Measurements from ENCODE around the gene EFCC1.
A peak's percentile ranks its signal among the peaks of the same experiment; 100 is the strongest.

Gene EFCC1

GRCh38 chr3:128975276-128975675 lies 25.8 kb upstream of the EFCC1 start:
- Histone ChIP-seq H3K36me3 (ENCODE audit: control insufficient read depth, insufficient read depth, low read length) (no peaks in the 10 kb centered on the region), H3K27ac (ENCODE audit: insufficient read depth, low read depth, low read length, poor library complexity, severe bottlenecking) (no peak overlapping the region), H3K27me3 (ENCODE audit: control insufficient read depth, insufficient read depth, low read length, poor library complexity, severe bottlenecking) (no peaks in the 10 kb centered on the region), H3K9me3 (ENCODE audit: control insufficient read depth, low read length) (no peaks in the 10 kb centered on the region), H3K4me3 (ENCODE audit: insufficient read depth, low read depth, low read length) (no peak overlapping the region), H3K4me1 (ENCODE audit: control insufficient read depth, insufficient read depth, low read length) (no peaks in the 10 kb centered on the region)
- 91 to 94% methylated on average over 1 of the region's 1 CpG for WGBS, 2 experiments

- H3K36me3 ChIP-seq (ENCODE audit: control insufficient read depth, insufficient read depth, low read length) = no peaks in the 10 kb centered on the region
- H3K27ac ChIP-seq (ENCODE audit: insufficient read depth, low read depth, low read length, poor library complexity, severe bottlenecking) = peak overlapping the region; percentile 66
- no peak overlapping the region for H3K4me3 ChIP-seq (ENCODE audit: insufficient read depth, low read depth, low read length)
- no peaks in the 10 kb centered on the region for H3K27me3 ChIP-seq (ENCODE audit: control insufficient read depth, insufficient read depth, low read length, poor library complexity, severe bottlenecking)
- H3K9me3 ChIP-seq (ENCODE audit: control insufficient read depth, low read length) = no peaks in the 10 kb centered on the region
- 70% methylated on average over 9 of the region's 9 CpGs for WGBS, 2 experiments
- peaks cover 10% of the 10 kb centered on the region for H3K4me1 ChIP-seq (ENCODE audit: control insufficient read depth, insufficient read depth, low read length)
Measured at GRCh38 chr3:128983293-128984069, 17.6 kb upstream of the EFCC1 start.

DNA sequence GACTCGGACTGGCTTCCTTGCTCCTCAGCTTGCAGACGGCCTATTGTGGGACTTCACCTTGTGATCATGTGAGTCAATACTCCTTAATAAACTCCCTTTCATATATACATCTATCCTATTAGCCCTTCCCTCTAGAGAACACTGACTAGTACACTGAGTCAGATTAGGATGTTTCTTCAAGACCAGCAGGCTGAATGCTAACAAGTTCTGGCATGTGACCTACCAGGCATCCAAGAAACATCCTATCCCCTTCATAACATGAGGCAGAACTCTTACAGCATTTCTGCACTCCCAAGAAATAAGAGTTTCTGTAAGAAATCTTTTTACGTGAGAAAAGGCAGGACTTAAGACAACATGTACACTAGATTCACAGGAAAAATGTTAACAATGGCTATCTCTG lies 16.5 kb upstream of the EFCC1 start:
- no peak overlapping the region for H3K4me3 ChIP-seq (ENCODE audit: insufficient read depth, low read depth, low read length)
- H3K36me3 ChIP-seq (ENCODE audit: control insufficient read depth, insufficient read depth, low read length) = no peaks in the 10 kb centered on the region
- 91 to 97% methylated on average over 3 of the region's 3 CpGs for WGBS, 2 experiments
- H3K9me3 ChIP-seq (ENCODE audit: control insufficient read depth, low read length) = no peaks in the 10 kb centered on the region
- H3K27me3 ChIP-seq (ENCODE audit: control insufficient read depth, insufficient read depth, low read length, poor library complexity, severe bottlenecking) = no peaks in the 10 kb centered on the region
- H3K27ac ChIP-seq (ENCODE audit: insufficient read depth, low read depth, low read length, poor library complexity, severe bottlenecking) = no peak overlapping the region
- H3K4me1 ChIP-seq (ENCODE audit: control insufficient read depth, insufficient read depth, low read length) = peaks cover 10% of the 10 kb centered on the region

DNA sequence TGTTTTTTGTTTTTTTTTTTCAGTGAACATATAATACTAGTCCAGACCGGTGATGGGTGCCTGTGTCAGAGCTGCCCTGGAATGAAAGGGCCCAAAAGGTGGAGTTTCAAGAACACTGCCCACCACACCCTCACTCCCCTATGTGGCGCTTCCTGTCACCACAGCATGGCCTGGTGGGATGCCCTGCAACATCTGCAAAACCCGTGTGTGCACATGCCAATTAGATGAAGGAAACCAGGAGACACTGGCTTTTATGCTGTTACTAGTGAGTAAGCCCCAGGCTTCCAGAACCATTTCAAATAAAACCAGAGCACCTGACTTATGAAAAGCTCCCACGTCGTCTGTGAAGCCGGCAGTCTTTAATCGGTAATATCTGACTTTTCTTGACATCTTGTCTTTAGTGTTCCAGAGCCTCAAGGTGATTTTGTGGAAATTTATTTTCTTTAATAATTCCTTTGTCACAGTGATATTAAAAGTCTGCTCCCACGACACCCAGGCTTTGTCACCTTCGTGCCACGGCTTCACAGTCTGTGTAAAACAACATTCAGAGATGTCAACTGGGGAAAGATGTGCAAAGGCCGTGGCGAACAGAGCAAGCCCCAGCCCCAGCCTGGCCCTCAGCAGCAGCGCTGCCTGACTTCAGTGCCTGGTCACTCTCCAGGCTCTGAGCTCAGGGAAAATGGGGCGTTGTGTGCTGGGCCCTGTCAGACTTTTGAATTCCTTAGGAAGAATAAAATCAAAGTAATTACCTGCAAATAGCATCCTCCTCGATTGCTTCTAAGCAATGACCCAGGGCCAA lies 13.6 kb upstream of the EFCC1 start:
- Histone ChIP-seq H3K36me3 (ENCODE audit: control insufficient read depth, insufficient read depth, low read length) (no peaks in the 10 kb centered on the region), H3K27me3 (ENCODE audit: control insufficient read depth, insufficient read depth, low read length, poor library complexity, severe bottlenecking) (peaks cover under 1% of the 10 kb centered on the region), H3K4me3 (ENCODE audit: insufficient read depth, low read depth, low read length) (no peak overlapping the region), H3K4me1 (ENCODE audit: control insufficient read depth, insufficient read depth, low read length) (peaks cover 10% of the 10 kb centered on the region), H3K9me3 (ENCODE audit: control insufficient read depth, low read length) (no peaks in the 10 kb centered on the region), H3K27ac (ENCODE audit: insufficient read depth, low read depth, low read length, poor library complexity, severe bottlenecking) (no peak overlapping the region)
- 94% methylated on average over 14 to 15 of the region's 15 CpGs for WGBS, 2 experiments

DNA sequence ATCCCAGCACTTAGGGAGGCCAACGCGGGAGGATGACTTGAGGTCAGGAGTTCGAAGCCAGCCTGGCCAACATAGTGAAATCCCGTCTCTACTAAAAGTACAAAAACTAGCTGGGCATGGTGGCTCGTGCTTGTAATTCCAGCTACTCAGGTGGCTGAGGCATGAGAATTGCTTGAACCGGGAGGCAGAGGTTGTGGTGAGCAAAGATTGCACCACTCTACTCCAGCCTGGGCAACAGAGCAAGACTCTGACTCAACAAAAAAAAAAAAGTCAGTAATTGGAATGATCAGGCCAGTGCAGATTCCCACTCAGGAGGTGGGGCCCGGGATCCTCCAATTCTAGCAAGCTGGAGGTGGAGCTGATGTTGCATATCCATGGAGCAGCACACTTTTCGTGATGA lies 12.8 kb upstream of the EFCC1 start:
- Histone ChIP-seq H3K36me3 (ENCODE audit: control insufficient read depth, insufficient read depth, low read length) (no peaks in the 10 kb centered on the region), H3K4me3 (ENCODE audit: insufficient read depth, low read depth, low read length) (no peak overlapping the region), H3K27me3 (ENCODE audit: control insufficient read depth, insufficient read depth, low read length, poor library complexity, severe bottlenecking) (peaks cover 8% of the 10 kb centered on the region), H3K27ac (ENCODE audit: insufficient read depth, low read depth, low read length, poor library complexity, severe bottlenecking) (no peak overlapping the region), H3K9me3 (ENCODE audit: control insufficient read depth, low read length) (no peaks in the 10 kb centered on the region), H3K4me1 (ENCODE audit: control insufficient read depth, insufficient read depth, low read length) (peaks cover 14% of the 10 kb centered on the region)
- 96 to 97% methylated on average over 8 of the region's 8 CpGs for WGBS, 2 experiments

DNA sequence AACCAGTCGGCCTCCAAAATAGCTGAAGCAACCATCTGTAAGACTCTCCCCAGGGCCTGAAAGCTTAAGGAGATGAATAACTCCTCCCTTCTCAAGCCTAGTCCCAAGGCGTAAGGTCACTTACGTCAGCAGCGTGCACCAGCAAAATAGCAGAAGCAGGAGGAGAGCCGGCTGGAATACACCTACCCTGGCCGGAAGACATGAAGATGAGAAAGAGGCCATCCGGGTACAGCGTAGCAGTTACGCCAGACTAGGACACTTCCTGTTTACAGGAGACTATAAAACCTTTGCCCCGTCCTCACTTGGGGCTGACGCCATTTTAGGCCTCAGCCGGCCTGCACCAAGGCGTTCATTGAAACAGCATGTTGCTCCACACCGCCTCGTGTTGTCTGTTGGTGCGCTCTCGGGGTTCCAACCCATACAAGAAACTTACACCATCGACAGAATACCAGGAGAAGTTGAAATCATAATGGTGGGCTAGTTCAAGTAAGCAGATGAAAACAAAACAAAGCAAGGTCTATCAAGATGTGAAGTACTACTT lies 9.7 kb upstream of the EFCC1 start:
- 94 to 97% methylated on average over 18 of the region's 18 CpGs for WGBS, 2 experiments
- Histone ChIP-seq H3K27ac (ENCODE audit: insufficient read depth, low read depth, low read length, poor library complexity, severe bottlenecking) (no peak overlapping the region), H3K4me3 (ENCODE audit: insufficient read depth, low read depth, low read length) (no peak overlapping the region), H3K36me3 (ENCODE audit: control insufficient read depth, insufficient read depth, low read length) (no peaks in the 10 kb centered on the region), H3K27me3 (ENCODE audit: control insufficient read depth, insufficient read depth, low read length, poor library complexity, severe bottlenecking) (peaks cover 13% of the 10 kb centered on the region), H3K9me3 (ENCODE audit: control insufficient read depth, low read length) (no peaks in the 10 kb centered on the region), H3K4me1 (ENCODE audit: control insufficient read depth, insufficient read depth, low read length) (peaks cover 30% of the 10 kb centered on the region)

DNA sequence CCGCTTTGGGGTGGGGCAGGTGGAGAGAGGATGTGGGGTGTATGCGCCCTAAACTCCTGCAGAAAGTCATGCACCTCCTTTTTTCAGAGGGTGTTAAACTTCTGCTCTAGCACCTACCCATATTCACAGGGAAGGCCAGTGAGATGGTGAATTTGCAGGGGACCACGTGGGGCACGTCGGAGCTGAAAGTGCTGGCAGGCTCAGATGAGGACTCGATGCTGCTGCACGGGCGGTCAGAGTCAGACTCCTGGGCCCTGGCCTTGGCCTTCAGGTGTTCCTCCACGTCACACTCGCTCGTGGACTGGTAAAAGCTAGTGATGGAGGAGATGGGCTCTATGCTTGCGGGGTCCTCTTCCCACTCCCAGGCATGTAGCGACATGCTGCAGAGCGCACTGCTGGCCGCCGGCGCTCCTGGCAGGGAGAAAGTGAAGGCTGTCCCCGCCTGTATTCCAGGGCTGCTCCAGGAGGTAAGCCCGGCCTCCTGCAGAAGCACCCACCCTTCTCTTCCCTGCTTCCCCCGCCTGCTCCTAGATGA lies 8.1 kb upstream of the EFCC1 start:
- Histone ChIP-seq H3K36me3 (ENCODE audit: control insufficient read depth, insufficient read depth, low read length) (no peaks in the 10 kb centered on the region), H3K4me1 (ENCODE audit: control insufficient read depth, insufficient read depth, low read length) (peaks cover 34% of the 10 kb centered on the region), H3K27ac (ENCODE audit: insufficient read depth, low read depth, low read length, poor library complexity, severe bottlenecking) (no peak overlapping the region), H3K9me3 (ENCODE audit: control insufficient read depth, low read length) (no peaks in the 10 kb centered on the region), H3K27me3 (ENCODE audit: control insufficient read depth, insufficient read depth, low read length, poor library complexity, severe bottlenecking) (peaks cover 13% of the 10 kb centered on the region), H3K4me3 (ENCODE audit: insufficient read depth, low read depth, low read length) (peak overlapping the region; percentile 52)
- 52 to 64% methylated on average over 20 of the region's 20 CpGs for WGBS, 2 experiments

DNA sequence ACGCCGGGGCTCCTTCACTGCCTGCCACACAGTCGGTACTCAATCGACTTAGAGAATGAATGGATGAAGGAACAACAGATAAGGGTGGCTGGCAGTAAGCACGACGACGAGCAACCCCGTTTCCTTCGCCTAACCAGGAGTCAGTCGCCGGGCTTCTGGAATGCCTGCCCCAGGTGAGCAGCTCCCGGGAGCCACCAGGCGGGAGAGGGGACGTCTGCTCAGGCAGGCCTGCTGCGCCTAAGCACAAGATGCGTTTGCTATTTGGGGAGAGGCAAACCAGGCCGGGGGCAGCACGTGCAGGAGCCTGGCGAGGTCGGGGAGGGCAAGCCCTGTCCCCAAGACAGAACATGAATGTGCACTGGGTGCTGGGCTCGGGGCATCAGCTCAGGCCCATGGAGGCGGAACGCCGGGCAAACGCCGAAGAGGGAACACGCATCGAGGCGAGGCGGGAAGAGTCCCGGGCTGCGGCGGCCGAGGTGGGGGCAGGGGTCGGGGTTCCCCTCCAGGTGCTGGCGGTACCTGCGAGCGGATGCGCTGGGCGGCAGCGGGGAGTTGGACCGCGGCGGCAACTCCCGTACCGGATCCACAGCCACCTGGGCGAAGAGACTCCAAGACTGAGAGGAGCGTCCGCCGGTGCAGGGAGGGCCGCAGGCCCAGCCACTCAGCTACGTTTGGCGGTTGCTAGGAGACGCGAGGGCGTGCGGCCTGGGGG lies 7.5 kb upstream of the EFCC1 start, which contains the start of gene CFAP92:
TSS of gene CFAP92 (minus strand) at position 616 of the 712 bp plus-strand sequence. CDS start 772 bp downstream, outside the sequence.
- no peaks in the 10 kb centered on the region for H3K9me3 ChIP-seq (ENCODE audit: control insufficient read depth, low read length)
- 3% methylated on average over 57 of the region's 57 CpGs for WGBS, 2 experiments
- H3K27ac ChIP-seq (ENCODE audit: insufficient read depth, low read depth, low read length, poor library complexity, severe bottlenecking) = no peak within 1 kb of the TSS
- H3K27me3 ChIP-seq (ENCODE audit: control insufficient read depth, insufficient read depth, low read length, poor library complexity, severe bottlenecking) = peaks cover 13% of the 10 kb centered on the region
- peaks cover 41% of the 10 kb centered on the region for H3K4me1 ChIP-seq (ENCODE audit: control insufficient read depth, insufficient read depth, low read length)
- H3K4me3 ChIP-seq (ENCODE audit: insufficient read depth, low read depth, low read length) = peak within 1 kb of the TSS; percentile 52
- no peaks in the 10 kb centered on the region for H3K36me3 ChIP-seq (ENCODE audit: control insufficient read depth, insufficient read depth, low read length)

- Histone ChIP-seq H3K4me3 (ENCODE audit: insufficient read depth, low read depth, low read length) (peak overlapping the region; percentile 52), H3K27me3 (ENCODE audit: control insufficient read depth, insufficient read depth, low read length, poor library complexity, severe bottlenecking) (peaks cover 13% of the 10 kb centered on the region), H3K36me3 (ENCODE audit: control insufficient read depth, insufficient read depth, low read length) (no peaks in the 10 kb centered on the region), H3K4me1 (ENCODE audit: control insufficient read depth, insufficient read depth, low read length) (peaks cover 46% of the 10 kb centered on the region), H3K9me3 (ENCODE audit: control insufficient read depth, low read length) (no peaks in the 10 kb centered on the region), H3K27ac (ENCODE audit: insufficient read depth, low read depth, low read length, poor library complexity, severe bottlenecking) (no peak overlapping the region)
- WGBS, 2 experiments = 8 to 9% methylated on average over 13 of the region's 13 CpGs
Measured at GRCh38 chr3:128994173-128994512, 7.0 kb upstream of the EFCC1 start.
